ENCODE data around the gene PLXNB1. TPM values are rescaled to one million over a fixed set of nuclear protein-coding genes. Genes with fewer than 3 reads are reported as not detected.
"Not testable (repeated sequence)": the region's sequence is repeated elsewhere in the genome, so short reads cannot be mapped to it uniquely, and the experiment has no call there.

Gene PLXNB1
- total RNA-seq, 1 donor from 2014 or later: 11.5 TPM

- Histone ChIP-seq H3K36me3 (ENCODE audit: control insufficient read depth in 3 of 3, insufficient read depth in 3 of 3, low read length in 3 of 3) (peaks cover 24 to 34% (median 30%) of the 10 kb centered on the region in 3 donors), H3K4me3 (ENCODE audit: low read length in 3 of 3) (peak overlapping the region; percentile 84 to 90 (median 88)), H3K9me3 (ENCODE audit: control insufficient read depth in 3 of 3, low read length in 3 of 3) (no peaks in the 10 kb centered on the region), H3K27ac (ENCODE audit: low read depth, low read length) (peak overlapping the region; percentile 100), H3K27me3 (ENCODE audit: control insufficient read depth in 3 of 3, insufficient read depth in 3 of 3, low read length in 3 of 3) (no peaks in the 10 kb centered on the region), H3K4me1 (ENCODE audit: control insufficient read depth in 3 of 3, insufficient read depth in 3 of 3, low read length in 3 of 3) (peaks cover 52 to 60% (median 59%) of the 10 kb centered on the region in 3 donors), H3K9ac (ENCODE audit: low read depth in 1 of 3, low read length in 3 of 3) (peak overlapping the region; percentile 91 to 98 (median 92))
Observed at GRCh38 chr3:48465531-48466378, 35.9 kb upstream of the PLXNB1 start.

- H3K9me3 ChIP-seq (ENCODE audit: control insufficient read depth in 3 of 3, low read length in 3 of 3): no peaks in the 10 kb centered on the region
- H3K27me3 ChIP-seq (ENCODE audit: control insufficient read depth in 3 of 3, insufficient read depth in 3 of 3, low read length in 3 of 3): no peaks in the 10 kb centered on the region
- peaks cover 50 to 57% (median 54%) of the 10 kb centered on the region in 3 donors for H3K4me1 ChIP-seq (ENCODE audit: control insufficient read depth in 3 of 3, insufficient read depth in 3 of 3, low read length in 3 of 3)
- H3K36me3 ChIP-seq (ENCODE audit: control insufficient read depth in 3 of 3, insufficient read depth in 3 of 3, low read length in 3 of 3): peaks cover 29 to 40% (median 35%) of the 10 kb centered on the region in 3 donors
- peak overlapping the region; percentile 34 to 88 (median 56) for H3K4me3 ChIP-seq (ENCODE audit: low read length in 3 of 3)
- peak overlapping the region; percentile 100 for H3K27ac ChIP-seq (ENCODE audit: low read depth, low read length)
- H3K9ac ChIP-seq (ENCODE audit: low read depth in 1 of 3, low read length in 3 of 3): peak overlapping the region; percentile 91 to 98 (median 92)
Observed at GRCh38 chr3:48465237-48465530, 35.3 kb upstream of the PLXNB1 start.

GRCh38 chr3:48464713-48465221 lies 34.9 kb upstream of the PLXNB1 start:
- Histone ChIP-seq H3K4me3 (ENCODE audit: low read length in 3 of 3) (no peak overlapping the region), H3K36me3 (ENCODE audit: control insufficient read depth in 3 of 3, insufficient read depth in 3 of 3, low read length in 3 of 3) (peaks cover 33 to 44% (median 37%) of the 10 kb centered on the region in 3 donors), H3K4me1 (ENCODE audit: control insufficient read depth in 3 of 3, insufficient read depth in 3 of 3, low read length in 3 of 3) (peaks cover 46 to 53% (median 50%) of the 10 kb centered on the region in 3 donors)

GRCh38 chr3:48463703-48464102 lies 33.8 kb upstream of the PLXNB1 start:
- Histone ChIP-seq H3K9me3 (ENCODE audit: control insufficient read depth in 3 of 3, low read length in 3 of 3) (no peaks in the 10 kb centered on the region), H3K4me3 (ENCODE audit: low read length in 3 of 3) (no peak overlapping the region), H3K27ac (ENCODE audit: low read depth, low read length) (no peak overlapping the region), H3K36me3 (ENCODE audit: control insufficient read depth in 3 of 3, insufficient read depth in 3 of 3, low read length in 3 of 3) (peaks cover 38 to 45% (median 40%) of the 10 kb centered on the region in 3 donors), H3K9ac (ENCODE audit: low read depth in 1 of 3, low read length in 3 of 3) (peak overlapping the region in 1 of 3 donors; percentile 25), H3K4me1 (ENCODE audit: control insufficient read depth in 3 of 3, insufficient read depth in 3 of 3, low read length in 3 of 3) (peaks cover 36 to 42% (median 39%) of the 10 kb centered on the region in 3 donors), H3K27me3 (ENCODE audit: control insufficient read depth in 3 of 3, insufficient read depth in 3 of 3, low read length in 3 of 3) (no peaks in the 10 kb centered on the region)

More at GRCh38 chr3:48464713-48465221, 34.9 kb upstream of the PLXNB1 start:
- Histone ChIP-seq H3K27ac (ENCODE audit: low read depth, low read length) (peak overlapping the region; percentile 100), H3K9me3 (ENCODE audit: control insufficient read depth in 3 of 3, low read length in 3 of 3) (no peaks in the 10 kb centered on the region), H3K9ac (ENCODE audit: low read depth in 1 of 3, low read length in 3 of 3) (peak overlapping the region; percentile 91 to 98 (median 92)), H3K27me3 (ENCODE audit: control insufficient read depth in 3 of 3, insufficient read depth in 3 of 3, low read length in 3 of 3) (no peaks in the 10 kb centered on the region)

- not testable (repeated sequence) for H3K4me3 ChIP-seq (ENCODE audit: low read length in 3 of 3); H3K9me3 ChIP-seq (ENCODE audit: control insufficient read depth in 3 of 3, low read length in 3 of 3); H3K27me3 ChIP-seq (ENCODE audit: control insufficient read depth in 3 of 3, insufficient read depth in 3 of 3, low read length in 3 of 3); H3K9ac ChIP-seq (ENCODE audit: low read depth in 1 of 3, low read length in 3 of 3); H3K27ac ChIP-seq (ENCODE audit: low read depth, low read length)
- Histone ChIP-seq H3K4me1 (ENCODE audit: control insufficient read depth in 3 of 3, insufficient read depth in 3 of 3, low read length in 3 of 3) (peaks cover 17 to 23% (median 21%) of the 10 kb centered on the region in 3 donors), H3K36me3 (ENCODE audit: control insufficient read depth in 3 of 3, insufficient read depth in 3 of 3, low read length in 3 of 3) (peaks cover 33 to 35% (median 35%) of the 10 kb centered on the region in 3 donors)
Observed at GRCh38 chr3:48461767-48462166, 31.9 kb upstream of the PLXNB1 start.

GRCh38 chr3:48460517-48460902 lies 30.6 kb upstream of the PLXNB1 start:
- Histone ChIP-seq H3K36me3 (ENCODE audit: control insufficient read depth in 3 of 3, insufficient read depth in 3 of 3, low read length in 3 of 3) (peaks cover 33 to 35% (median 35%) of the 10 kb centered on the region in 3 donors), H3K4me1 (ENCODE audit: control insufficient read depth in 3 of 3, insufficient read depth in 3 of 3, low read length in 3 of 3) (peaks cover 7 to 10% (median 10%) of the 10 kb centered on the region in 3 donors), H3K4me3 (ENCODE audit: low read length in 3 of 3) (no peak overlapping the region), H3K9me3 (ENCODE audit: control insufficient read depth in 3 of 3, low read length in 3 of 3) (no peaks in the 10 kb centered on the region), H3K27me3 (ENCODE audit: control insufficient read depth in 3 of 3, insufficient read depth in 3 of 3, low read length in 3 of 3) (no peaks in the 10 kb centered on the region), H3K9ac (ENCODE audit: low read depth in 1 of 3, low read length in 3 of 3) (no peak overlapping the region), H3K27ac (ENCODE audit: low read depth, low read length) (no peak overlapping the region)

- Histone ChIP-seq H3K9ac (ENCODE audit: low read depth in 1 of 3, low read length in 3 of 3) (no peak overlapping the region), H3K4me1 (ENCODE audit: control insufficient read depth in 3 of 3, insufficient read depth in 3 of 3, low read length in 3 of 3) (peaks cover 2 to 5% (median 5%) of the 10 kb centered on the region in 3 donors), H3K36me3 (ENCODE audit: control insufficient read depth in 3 of 3, insufficient read depth in 3 of 3, low read length in 3 of 3) (peaks cover 37 to 41% (median 38%) of the 10 kb centered on the region in 3 donors), H3K4me3 (ENCODE audit: low read length in 3 of 3) (no peak overlapping the region), H3K27me3 (ENCODE audit: control insufficient read depth in 3 of 3, insufficient read depth in 3 of 3, low read length in 3 of 3) (no peaks in the 10 kb centered on the region), H3K27ac (ENCODE audit: low read depth, low read length) (no peak overlapping the region), H3K9me3 (ENCODE audit: control insufficient read depth in 3 of 3, low read length in 3 of 3) (no peaks in the 10 kb centered on the region)
Observed at GRCh38 chr3:48459773-48460516, 30.1 kb upstream of the PLXNB1 start.

GRCh38 chr3:48459331-48459730 lies 29.4 kb upstream of the PLXNB1 start:
- no peaks in the 10 kb centered on the region for H3K27me3 ChIP-seq (ENCODE audit: control insufficient read depth in 3 of 3, insufficient read depth in 3 of 3, low read length in 3 of 3)
- no peak overlapping the region for H3K9ac ChIP-seq (ENCODE audit: low read depth in 1 of 3, low read length in 3 of 3)
- no peaks in the 10 kb centered on the region for H3K9me3 ChIP-seq (ENCODE audit: control insufficient read depth in 3 of 3, low read length in 3 of 3)
- H3K27ac ChIP-seq (ENCODE audit: low read depth, low read length): no peak overlapping the region
- no peak overlapping the region for H3K4me3 ChIP-seq (ENCODE audit: low read length in 3 of 3)
- H3K36me3 ChIP-seq (ENCODE audit: control insufficient read depth in 3 of 3, insufficient read depth in 3 of 3, low read length in 3 of 3): peaks cover 35 to 45% (median 42%) of the 10 kb centered on the region in 3 donors
- H3K4me1 ChIP-seq (ENCODE audit: control insufficient read depth in 3 of 3, insufficient read depth in 3 of 3, low read length in 3 of 3): no peaks in the 10 kb centered on the region

GRCh38 chr3:48456456-48456855 lies 26.6 kb upstream of the PLXNB1 start:
- Histone ChIP-seq H3K9me3 (ENCODE audit: control insufficient read depth in 3 of 3, low read length in 3 of 3) (no peaks in the 10 kb centered on the region), H3K27me3 (ENCODE audit: control insufficient read depth in 3 of 3, insufficient read depth in 3 of 3, low read length in 3 of 3) (no peaks in the 10 kb centered on the region), H3K36me3 (ENCODE audit: control insufficient read depth in 3 of 3, insufficient read depth in 3 of 3, low read length in 3 of 3) (peaks cover 41 to 67% (median 59%) of the 10 kb centered on the region in 3 donors), H3K4me1 (ENCODE audit: control insufficient read depth in 3 of 3, insufficient read depth in 3 of 3, low read length in 3 of 3) (no peaks in the 10 kb centered on the region), H3K4me3 (ENCODE audit: low read length in 3 of 3) (no peak overlapping the region), H3K27ac (ENCODE audit: low read depth, low read length) (no peak overlapping the region), H3K9ac (ENCODE audit: low read depth in 1 of 3, low read length in 3 of 3) (no peak overlapping the region)

All from skeletal muscle tissue (tissue), 4 donors.